ENCODE measurements around the gene CAP2. TPM values are rescaled to one million over a fixed set of nuclear protein-coding genes. Genes with fewer than 3 reads are reported as not detected.

Gene CAP2
- total RNA-seq, 1 experiment from 2014 or later: 7.2 TPM

DNA sequence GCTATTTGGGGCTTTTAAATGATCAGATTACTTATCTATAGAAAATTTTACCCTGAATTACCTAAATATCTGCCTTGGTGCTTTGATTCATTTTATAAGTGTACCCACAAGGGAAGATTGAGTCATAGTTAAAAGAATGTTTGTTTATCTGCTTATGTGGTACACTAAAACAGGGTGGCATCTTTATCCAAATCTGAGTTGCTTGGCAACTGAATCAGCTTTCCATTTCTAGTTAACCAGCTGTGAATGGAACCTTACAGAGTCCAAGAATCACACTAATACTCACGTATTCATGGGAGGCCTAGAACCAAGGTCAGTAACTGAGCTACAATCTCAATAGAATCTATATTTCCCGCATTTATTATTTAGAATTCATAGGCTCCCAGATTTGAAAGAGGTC is 44.0 kb upstream of the CAP2 start:
- CTCF ChIA-PET: interaction anchor here (1.2 kb wide), 1 partner anchor 149 kb away, joined by 3 read pairs; no protein-coding TSS in a partner anchor
- no peaks in the 10 kb centered on the region for H3K9me3 Mint-ChIP-seq
- no peaks in the 10 kb centered on the region for H3K4me1 Mint-ChIP-seq
- H3K4me3 Mint-ChIP-seq: no peak overlapping the region
- H3K36me3 Mint-ChIP-seq: no peaks in the 10 kb centered on the region
- POLR2A ChIA-PET: no interaction called here
- H3K27ac Mint-ChIP-seq: no peak overlapping the region
- no peak for DNase-seq (ENCODE audit: low spot score)
- no peaks in the 10 kb centered on the region for H3K27me3 Mint-ChIP-seq (ENCODE audit: low read depth)
- TF ChIP-seq, protein P1, sequence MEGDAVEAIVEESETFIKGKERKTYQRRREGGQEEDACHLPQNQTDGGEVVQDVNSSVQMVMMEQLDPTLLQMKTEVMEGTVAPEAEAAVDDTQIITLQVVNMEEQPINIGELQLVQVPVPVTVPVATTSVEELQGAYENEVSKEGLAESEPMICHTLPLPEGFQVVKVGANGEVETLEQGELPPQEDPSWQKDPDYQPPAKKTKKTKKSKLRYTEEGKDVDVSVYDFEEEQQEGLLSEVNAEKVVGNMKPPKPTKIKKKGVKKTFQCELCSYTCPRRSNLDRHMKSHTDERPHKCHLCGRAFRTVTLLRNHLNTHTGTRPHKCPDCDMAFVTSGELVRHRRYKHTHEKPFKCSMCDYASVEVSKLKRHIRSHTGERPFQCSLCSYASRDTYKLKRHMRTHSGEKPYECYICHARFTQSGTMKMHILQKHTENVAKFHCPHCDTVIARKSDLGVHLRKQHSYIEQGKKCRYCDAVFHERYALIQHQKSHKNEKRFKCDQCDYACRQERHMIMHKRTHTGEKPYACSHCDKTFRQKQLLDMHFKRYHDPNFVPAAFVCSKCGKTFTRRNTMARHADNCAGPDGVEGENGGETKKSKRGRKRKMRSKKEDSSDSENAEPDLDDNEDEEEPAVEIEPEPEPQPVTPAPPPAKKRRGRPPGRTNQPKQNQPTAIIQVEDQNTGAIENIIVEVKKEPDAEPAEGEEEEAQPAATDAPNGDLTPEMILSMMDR (IDR thresholded peaks at IDR 0.05): no peak
- no peak for ATAC-seq

DNA sequence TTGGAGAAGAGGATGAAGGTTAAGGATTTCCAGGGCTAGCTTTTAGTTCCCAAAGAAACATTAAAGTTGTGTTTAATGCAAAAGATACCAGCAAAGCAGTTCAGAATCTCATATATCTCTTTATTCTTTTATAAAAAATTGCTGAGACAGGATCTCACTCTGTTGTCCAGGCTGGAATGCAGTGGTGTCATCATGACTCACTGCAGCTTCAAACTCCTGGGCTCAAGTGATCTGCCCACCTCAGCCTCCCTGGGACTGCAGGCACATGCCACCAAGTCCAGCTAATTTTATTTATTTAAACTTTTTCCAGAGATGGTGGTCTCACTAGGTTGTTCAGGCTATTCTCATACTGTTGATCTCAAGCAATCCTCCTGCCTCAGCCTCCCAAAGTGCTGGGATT is 41.1 kb upstream of the CAP2 start:
- no peaks in the 10 kb centered on the region for H3K27me3 Mint-ChIP-seq (ENCODE audit: low read depth)
- ATAC-seq: no peak
- H3K9me3 Mint-ChIP-seq: no peaks in the 10 kb centered on the region
- DNase-seq (ENCODE audit: low spot score): no peak
- ChIA-PET POLR2A (no interaction called here), CTCF (no interaction called here)
- no peak overlapping the region for H3K4me3 Mint-ChIP-seq
- no peaks in the 10 kb centered on the region for H3K36me3 Mint-ChIP-seq
- no peak overlapping the region for H3K27ac Mint-ChIP-seq
- no peaks in the 10 kb centered on the region for H3K4me1 Mint-ChIP-seq
- TF ChIP-seq SOX15 (CRISPR knock-in tag; IDR thresholded peaks at IDR 0.05) (no peak), NR2C2 (CRISPR knock-in tag; IDR thresholded peaks at IDR 0.05) (no peak)

DNA sequence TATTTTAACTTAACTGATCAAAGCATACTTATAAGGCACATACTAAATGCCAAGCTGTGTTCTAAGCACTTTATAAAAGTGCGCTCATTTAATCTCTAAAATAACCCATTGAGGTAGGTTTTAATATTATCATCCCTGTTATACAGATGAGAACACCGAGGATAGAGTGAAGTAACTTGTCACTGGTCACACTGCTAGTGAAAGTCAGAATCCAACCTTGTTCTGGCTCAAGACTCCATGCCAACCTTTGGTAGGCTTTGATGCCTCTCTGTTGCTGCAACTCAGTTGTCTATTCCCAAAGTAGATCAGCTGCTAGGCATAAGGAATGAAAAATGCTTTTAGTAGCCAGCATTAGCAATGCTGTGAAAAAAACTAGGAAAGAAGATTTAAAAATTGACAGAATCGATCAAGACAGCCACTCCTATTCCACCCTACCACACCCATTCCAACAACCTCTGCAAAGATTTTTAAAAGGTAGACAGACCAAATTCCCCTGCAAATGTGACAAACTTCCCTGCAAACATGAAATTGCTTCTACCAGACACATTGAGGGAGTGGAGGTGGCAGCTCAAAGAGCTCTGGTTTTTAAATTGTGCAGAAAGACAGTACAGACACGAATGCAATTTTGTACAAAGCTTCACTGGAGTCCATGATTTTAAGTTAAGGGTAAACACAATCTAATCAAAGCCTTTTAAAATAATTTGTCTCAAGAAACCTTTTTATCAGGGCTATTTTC is 39.8 kb upstream of the CAP2 start:
- POLR2A ChIA-PET: no interaction called here
- no peak overlapping the region for H3K4me3 Mint-ChIP-seq
- no peaks in the 10 kb centered on the region for H3K27me3 Mint-ChIP-seq (ENCODE audit: low read depth)
- H3K27ac Mint-ChIP-seq: no peak overlapping the region
- no peaks in the 10 kb centered on the region for H3K4me1 Mint-ChIP-seq
- peaks cover 2% of the 10 kb centered on the region for H3K9me3 Mint-ChIP-seq
- ATAC-seq: no peak
- TF ChIP-seq, protein P2, sequence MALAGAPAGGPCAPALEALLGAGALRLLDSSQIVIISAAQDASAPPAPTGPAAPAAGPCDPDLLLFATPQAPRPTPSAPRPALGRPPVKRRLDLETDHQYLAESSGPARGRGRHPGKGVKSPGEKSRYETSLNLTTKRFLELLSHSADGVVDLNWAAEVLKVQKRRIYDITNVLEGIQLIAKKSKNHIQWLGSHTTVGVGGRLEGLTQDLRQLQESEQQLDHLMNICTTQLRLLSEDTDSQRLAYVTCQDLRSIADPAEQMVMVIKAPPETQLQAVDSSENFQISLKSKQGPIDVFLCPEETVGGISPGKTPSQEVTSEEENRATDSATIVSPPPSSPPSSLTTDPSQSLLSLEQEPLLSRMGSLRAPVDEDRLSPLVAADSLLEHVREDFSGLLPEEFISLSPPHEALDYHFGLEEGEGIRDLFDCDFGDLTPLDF (CRISPR knock-in tag; IDR thresholded peaks at IDR 0.05): no peak
- H3K36me3 Mint-ChIP-seq: no peaks in the 10 kb centered on the region
- CTCF ChIA-PET: no interaction called here
- DNase-seq (ENCODE audit: low spot score): no peak

DNA sequence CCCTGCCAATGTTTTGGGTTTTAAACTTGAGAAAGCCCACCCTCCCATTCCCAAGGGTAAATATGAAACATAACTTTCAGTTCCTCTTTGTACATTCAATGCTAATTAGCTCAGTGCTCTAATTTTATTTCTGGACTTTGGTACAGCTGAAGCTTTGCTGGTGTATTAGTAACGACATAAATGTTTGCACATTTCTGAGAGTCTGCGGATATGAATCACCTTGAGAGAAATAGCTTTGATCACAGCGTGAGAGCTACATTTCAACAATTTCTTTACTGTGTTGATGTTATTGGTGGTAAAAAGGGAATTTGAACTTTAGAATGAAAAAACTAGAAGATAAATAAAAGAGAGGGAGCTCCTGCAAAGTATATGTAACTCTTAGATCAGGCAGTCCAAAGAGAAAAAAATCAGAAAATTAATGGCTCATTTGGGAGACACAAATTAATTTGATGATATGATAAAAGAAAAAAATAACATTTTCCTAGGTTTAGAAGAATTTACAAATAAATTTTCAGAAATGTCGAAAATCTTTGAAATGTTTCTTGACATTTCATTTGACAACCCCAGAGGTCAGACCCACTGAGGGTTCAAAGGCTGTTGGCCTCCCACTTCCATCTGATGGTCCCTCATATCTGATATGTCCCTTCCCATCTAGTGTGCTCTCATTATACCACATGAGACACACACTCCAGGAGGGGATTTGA is 38.5 kb upstream of the CAP2 start:
- peak; percentile 55 for TF ChIP-seq GABPB1 (CRISPR knock-in tag; IDR thresholded peaks at IDR 0.05)
- TF ChIP-seq, protein P3, sequence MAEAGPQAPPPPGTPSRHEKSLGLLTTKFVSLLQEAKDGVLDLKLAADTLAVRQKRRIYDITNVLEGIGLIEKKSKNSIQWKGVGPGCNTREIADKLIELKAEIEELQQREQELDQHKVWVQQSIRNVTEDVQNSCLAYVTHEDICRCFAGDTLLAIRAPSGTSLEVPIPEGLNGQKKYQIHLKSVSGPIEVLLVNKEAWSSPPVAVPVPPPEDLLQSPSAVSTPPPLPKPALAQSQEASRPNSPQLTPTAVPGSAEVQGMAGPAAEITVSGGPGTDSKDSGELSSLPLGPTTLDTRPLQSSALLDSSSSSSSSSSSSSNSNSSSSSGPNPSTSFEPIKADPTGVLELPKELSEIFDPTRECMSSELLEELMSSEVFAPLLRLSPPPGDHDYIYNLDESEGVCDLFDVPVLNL (CRISPR knock-in tag; IDR thresholded peaks at IDR 0.05; ENCODE audit: borderline replicate concordance, low read depth): no peak
- Mint-ChIP-seq H3K27me3 (ENCODE audit: low read depth) (no peaks in the 10 kb centered on the region), H3K27ac (no peak overlapping the region), H3K9me3 (peaks cover 11% of the 10 kb centered on the region), H3K36me3 (no peaks in the 10 kb centered on the region), H3K4me3 (no peak overlapping the region), H3K4me1 (no peaks in the 10 kb centered on the region)
- no peak for ATAC-seq
- DNase-seq (ENCODE audit: low spot score): no peak
- ChIA-PET CTCF (no interaction called here), POLR2A (no interaction called here)

DNA sequence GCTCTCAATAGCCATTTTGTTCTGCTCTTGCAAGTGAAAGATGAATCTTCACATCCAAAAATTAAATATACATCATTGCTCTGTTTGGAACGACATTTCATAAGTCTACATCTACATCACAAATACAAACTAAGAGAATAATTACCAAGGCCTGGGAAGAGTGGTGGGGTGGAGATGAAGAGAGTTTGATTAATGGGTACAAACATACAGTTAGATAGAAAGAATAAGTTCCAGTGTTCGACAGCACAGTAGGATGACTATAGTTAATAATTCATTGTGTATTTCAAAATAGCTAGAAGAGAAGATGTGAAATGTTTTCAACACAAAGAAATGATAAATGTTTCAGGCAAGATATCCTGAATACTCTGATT is 38.0 kb upstream of the CAP2 start:
- POLR2A ChIA-PET: no interaction called here
- no peak for ATAC-seq
- H3K36me3 Mint-ChIP-seq: no peaks in the 10 kb centered on the region

More for the DNA sequence above, 38.0 kb upstream of the CAP2 start:
- Mint-ChIP-seq H3K4me1 (no peaks in the 10 kb centered on the region), H3K27me3 (ENCODE audit: low read depth) (no peaks in the 10 kb centered on the region), H3K27ac (no peak overlapping the region), H3K4me3 (no peak overlapping the region), H3K9me3 (peaks cover 11% of the 10 kb centered on the region)
- TF ChIP-seq NR1H2 (CRISPR knock-in tag; IDR thresholded peaks at IDR 0.05): no peak
- TF ChIP-seq, protein P4, sequence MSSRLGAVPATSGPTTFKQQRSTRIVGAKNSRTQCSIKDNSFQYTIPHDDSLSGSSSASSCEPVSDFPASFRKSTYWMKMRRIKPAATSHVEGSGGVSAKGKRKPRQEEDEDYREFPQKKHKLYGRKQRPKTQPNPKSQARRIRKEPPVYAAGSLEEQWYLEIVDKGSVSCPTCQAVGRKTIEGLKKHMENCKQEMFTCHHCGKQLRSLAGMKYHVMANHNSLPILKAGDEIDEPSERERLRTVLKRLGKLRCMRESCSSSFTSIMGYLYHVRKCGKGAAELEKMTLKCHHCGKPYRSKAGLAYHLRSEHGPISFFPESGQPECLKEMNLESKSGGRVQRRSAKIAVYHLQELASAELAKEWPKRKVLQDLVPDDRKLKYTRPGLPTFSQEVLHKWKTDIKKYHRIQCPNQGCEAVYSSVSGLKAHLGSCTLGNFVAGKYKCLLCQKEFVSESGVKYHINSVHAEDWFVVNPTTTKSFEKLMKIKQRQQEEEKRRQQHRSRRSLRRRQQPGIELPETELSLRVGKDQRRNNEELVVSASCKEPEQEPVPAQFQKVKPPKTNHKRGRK (CRISPR knock-in tag; IDR thresholded peaks at IDR 0.05; ENCODE audit: borderline replicate concordance): no peak
- TF ChIP-seq, protein P5, sequence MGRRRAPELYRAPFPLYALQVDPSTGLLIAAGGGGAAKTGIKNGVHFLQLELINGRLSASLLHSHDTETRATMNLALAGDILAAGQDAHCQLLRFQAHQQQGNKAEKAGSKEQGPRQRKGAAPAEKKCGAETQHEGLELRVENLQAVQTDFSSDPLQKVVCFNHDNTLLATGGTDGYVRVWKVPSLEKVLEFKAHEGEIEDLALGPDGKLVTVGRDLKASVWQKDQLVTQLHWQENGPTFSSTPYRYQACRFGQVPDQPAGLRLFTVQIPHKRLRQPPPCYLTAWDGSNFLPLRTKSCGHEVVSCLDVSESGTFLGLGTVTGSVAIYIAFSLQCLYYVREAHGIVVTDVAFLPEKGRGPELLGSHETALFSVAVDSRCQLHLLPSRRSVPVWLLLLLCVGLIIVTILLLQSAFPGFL (CRISPR knock-in tag; IDR thresholded peaks at IDR 0.05; ENCODE audit: borderline replicate concordance): no peak
- TF ChIP-seq GRHL2 (CRISPR knock-in tag; IDR thresholded peaks at IDR 0.05; ENCODE audit: insufficient replicate concordance, severe bottlenecking): no peak
- TF ChIP-seq TCF7 (CRISPR knock-in tag; IDR thresholded peaks at IDR 0.05; ENCODE audit: low read depth): no peak
- TF ChIP-seq GTF2I (CRISPR knock-in tag; conservative IDR thresholded peaks at IDR 0.05): no peak
- TF ChIP-seq PRRX2 (CRISPR knock-in tag; IDR thresholded peaks at IDR 0.05): no peak
- no peak for TF ChIP-seq ESRRA (CRISPR knock-in tag; IDR thresholded peaks at IDR 0.05; ENCODE audit: borderline replicate concordance)
- TF ChIP-seq KAT7 (CRISPR knock-in tag; IDR thresholded peaks at IDR 0.05; ENCODE audit: borderline replicate concordance): no peak
- no peak for DNase-seq (ENCODE audit: low spot score)
- CTCF ChIA-PET: no interaction called here
